ENCODE data around the gene ATG9B. TPM values are rescaled to one million over a fixed set of nuclear protein-coding genes. Genes with fewer than 3 reads are reported as not detected.

The ATG9B gene
- total and polyA plus RNA-seq, 9 of the 15 experiments (the other 6 are each of a cell fraction or from before 2014, with no cell fraction given) = 0.29 to 8.0 (median 2.1) TPM

DNA sequence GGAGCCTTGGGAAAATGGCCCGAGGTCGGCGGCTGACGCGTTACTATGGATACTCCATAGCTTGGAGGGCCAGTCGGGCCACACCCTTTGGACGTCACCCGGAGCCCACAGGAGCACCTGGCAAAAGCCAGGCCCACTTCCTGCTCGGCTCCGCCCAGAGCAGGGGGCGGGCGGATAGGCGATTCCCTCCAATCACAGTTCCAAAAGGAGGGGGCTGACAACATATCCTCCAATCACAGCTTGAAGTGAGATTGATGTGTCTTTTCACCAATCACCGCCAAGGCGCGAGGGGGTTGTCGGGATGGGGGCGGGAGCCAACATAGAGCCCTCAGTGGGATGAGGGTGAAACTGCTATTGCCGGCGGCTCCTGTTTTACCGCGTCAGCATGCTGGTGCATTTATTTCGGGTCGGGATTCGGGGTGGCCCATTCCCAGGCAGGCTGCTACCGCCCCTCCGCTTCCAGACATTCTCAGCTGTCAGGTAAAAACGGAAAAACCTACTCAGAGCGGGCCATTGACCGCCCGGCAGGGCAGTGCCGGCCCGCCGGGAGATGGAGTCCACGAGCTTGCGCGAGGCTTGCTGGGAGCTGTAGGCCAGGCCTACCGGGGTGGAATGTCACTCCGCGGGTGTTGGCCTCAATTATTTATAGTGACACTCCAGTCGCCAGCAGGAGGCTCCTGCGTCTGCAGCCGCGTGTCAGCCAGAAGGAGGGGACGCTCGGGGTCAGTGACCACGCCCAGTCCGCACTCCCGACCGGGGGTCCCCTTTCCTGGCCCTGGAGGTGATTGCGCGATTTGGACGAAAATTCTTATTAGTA, 4.0 kb upstream of the ATG9B start, which contains the start of gene ABCB8 (continued):
- TF ChIP-seq ZNF318 (IDR thresholded peaks at IDR 0.05; ENCODE audit: borderline replicate concordance in 1 of 2, low read depth in 1 of 2) (no peak; a peak in 1 of 4 replicates), CBFA2T2 (conservative IDR thresholded peaks at IDR 0.05) (no peak), YBX1 (IDR thresholded peaks at IDR 0.05) (no peak), SMARCE1 (IDR thresholded peaks at IDR 0.05) (no peak; the same call in 1 of the 2 replicates), ARID2 (IDR thresholded peaks at IDR 0.05) (peak; percentile 53; the same call in 1 of the 2 replicates), CEBPB (tag; IDR thresholded peaks at IDR 0.05) (no peak), GABPB2 (CRISPR knock-in tag; conservative IDR thresholded peaks at IDR 0.05) (no peak), ZNF384 (IDR thresholded peaks at IDR 0.05; ENCODE audit: low read depth, low read length) (peak; percentile 51; the same call in 1 of the 2 replicates), TBP (optimal IDR thresholded peaks at IDR 0.05; ENCODE audit: low read depth, low read length) (peak; percentile 84), STAT5B (CRISPR knock-in tag; IDR thresholded peaks at IDR 0.05) (no peak), CCNT2 (IDR thresholded peaks at IDR 0.05; ENCODE audit: borderline replicate concordance, extremely low read depth, insufficient read length, low read depth, low read length) (peak; percentile 79), ETV1 (tag; conservative IDR thresholded peaks at IDR 0.05; ENCODE audit: low read depth) (no peak), ZNF507 (tag; conservative IDR thresholded peaks at IDR 0.05) (no peak), FOS (IDR thresholded peaks at IDR 0.05; ENCODE audit: extremely low read depth, insufficient read length) (peak; percentile 100), ZNF778 (CRISPR knock-in tag; IDR thresholded peaks at IDR 0.05) (no peak), SRSF7 (optimal IDR thresholded peaks at IDR 0.05; ENCODE audit: low read depth, low read length) (no peak)
- TF ChIP-seq, protein P1, sequence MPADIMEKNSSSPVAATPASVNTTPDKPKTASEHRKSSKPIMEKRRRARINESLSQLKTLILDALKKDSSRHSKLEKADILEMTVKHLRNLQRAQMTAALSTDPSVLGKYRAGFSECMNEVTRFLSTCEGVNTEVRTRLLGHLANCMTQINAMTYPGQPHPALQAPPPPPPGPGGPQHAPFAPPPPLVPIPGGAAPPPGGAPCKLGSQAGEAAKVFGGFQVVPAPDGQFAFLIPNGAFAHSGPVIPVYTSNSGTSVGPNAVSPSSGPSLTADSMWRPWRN (IDR thresholded peaks at IDR 0.05; ENCODE audit: low read depth) = no peak
- TF ChIP-seq, protein P2, sequence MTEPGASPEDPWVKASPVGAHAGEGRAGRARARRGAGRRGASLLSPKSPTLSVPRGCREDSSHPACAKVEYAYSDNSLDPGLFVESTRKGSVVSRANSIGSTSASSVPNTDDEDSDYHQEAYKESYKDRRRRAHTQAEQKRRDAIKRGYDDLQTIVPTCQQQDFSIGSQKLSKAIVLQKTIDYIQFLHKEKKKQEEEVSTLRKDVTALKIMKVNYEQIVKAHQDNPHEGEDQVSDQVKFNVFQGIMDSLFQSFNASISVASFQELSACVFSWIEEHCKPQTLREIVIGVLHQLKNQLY (CRISPR knock-in tag; conservative IDR thresholded peaks at IDR 0.05) = no peak
